ENCODE measurements around the gene MORC3. TPM values are rescaled to one million over a fixed set of nuclear protein-coding genes. Genes with fewer than 3 reads are reported as not detected.

MORC3 gene
- total RNA-seq, 1 experiment from 2014 or later: 22.1 TPM

DNA sequence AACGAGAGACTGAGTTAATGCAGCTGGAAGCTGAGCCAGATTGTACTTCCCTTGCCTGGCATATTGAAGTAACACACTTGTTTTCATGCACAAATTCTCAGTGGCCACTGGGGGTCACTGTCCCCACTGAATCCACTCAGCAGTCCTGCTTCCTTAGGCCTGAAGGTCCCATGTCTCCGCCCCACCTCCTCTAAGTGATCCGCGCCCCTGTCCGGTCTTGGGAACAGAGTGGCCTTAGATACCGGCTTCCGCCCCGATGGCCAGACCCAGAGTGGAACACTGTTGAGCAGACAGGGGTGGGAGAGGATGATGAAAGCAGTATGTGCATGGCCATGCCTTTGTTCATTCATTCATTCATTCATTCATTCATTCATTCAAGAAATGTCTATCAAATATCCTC lies 100.0 kb downstream of the MORC3 start:
- DNase-seq (ENCODE audit: extremely low read depth, low read depth): peak; percentile 72

- DNase-seq (ENCODE audit: extremely low read depth, low read depth): no peak
Measured at GRCh38 chr21:36420571-36421339, 100.8 kb downstream of the MORC3 start.

DNA sequence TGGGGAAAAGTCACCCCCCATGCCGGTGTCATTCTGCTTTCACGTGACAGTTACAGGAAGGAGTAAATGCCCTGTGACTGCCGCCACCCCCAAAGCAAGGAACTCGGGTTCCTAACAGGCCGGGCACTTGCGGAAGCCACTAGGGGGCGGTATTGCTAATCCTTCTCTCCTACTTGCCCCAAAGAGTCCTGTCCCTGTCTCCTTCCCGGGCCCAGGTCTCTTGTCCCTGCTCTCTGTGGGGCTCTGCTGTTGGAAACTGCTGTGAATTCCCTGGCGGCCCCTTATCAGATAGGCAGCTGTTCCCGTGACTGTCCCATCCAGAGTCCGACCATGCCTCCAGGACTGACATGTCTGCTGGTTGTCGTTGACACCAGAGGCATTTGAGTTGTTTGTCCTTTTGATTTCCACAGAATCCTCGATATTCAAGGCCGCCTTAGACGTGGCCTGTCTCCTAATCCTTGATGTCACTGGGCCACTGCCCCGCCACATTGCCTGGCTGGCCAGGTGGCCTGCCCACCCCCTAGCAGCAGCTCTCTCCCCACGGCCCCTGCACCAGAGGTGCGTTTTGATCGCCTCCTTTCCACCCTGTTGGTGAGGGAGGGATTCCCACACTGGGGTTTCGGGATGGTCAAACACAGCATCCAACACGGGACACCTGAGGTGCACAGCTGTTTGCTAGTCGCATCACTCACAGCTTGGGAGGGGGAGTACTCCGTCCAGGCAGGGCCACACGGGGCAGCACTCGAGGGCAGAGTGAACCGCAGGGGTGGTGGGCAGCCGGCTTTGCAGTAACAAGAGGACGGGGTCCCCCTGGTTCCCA lies 102.5 kb downstream of the MORC3 start:
- peak; percentile 47 for DNase-seq (ENCODE audit: extremely low read depth, low read depth)

- DNase-seq (ENCODE audit: extremely low read depth, low read depth): no peak
Measured at GRCh38 chr21:36423771-36424433, 103.9 kb downstream of the MORC3 start.

DNA sequence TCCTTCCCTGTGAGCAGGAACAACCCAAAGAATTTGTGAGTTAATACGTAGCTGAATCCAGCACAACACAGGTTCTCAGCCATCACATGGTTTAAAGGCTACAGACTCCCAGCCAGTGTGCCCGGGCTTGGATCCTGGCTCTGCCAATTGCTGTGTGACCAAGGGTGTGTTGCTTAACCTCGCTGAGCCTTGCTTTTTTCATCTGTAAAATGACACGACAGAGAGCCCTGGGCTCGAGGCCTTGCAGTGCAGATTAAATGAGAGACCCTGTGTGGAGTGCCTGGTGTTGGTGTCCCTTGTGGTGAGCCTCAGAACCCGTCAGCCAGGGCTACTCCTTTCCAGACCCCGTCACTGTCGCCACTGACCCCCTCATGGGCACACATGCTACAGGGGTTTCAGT lies 104.6 kb downstream of the MORC3 start:
- no peak for DNase-seq (ENCODE audit: extremely low read depth, low read depth)

- no peak for DNase-seq (ENCODE audit: extremely low read depth, low read depth)
Measured at GRCh38 chr21:36425286-36425685, 105.3 kb downstream of the MORC3 start.

Small RNA genes within 50 kb of the gene (small RNA-seq; reads per million reads assigned to genes)
- gene ATP5MFP1: 0 reads per million in 2 experiments

Other genes starting within 250 kb of the MORC3 start
- 9.5 and 11.2 TPM in 2 replicates for gene CBR3, start 185.1 kb upstream of the MORC3 start, total RNA-seq (2014; rRNA removed; shearing (Covaris generic))
- 6.7 and 7.4 TPM in 2 replicates for gene DOP1B, start 163.4 kb upstream of the MORC3 start, total RNA-seq (2014; rRNA removed; shearing (Covaris generic))
- 7.9 TPM in 2 replicates for gene CHAF1B, start 65.2 kb downstream of the MORC3 start, total RNA-seq (2014; rRNA removed; shearing (Covaris generic))
- gene CLDN14, start 159.9 kb downstream of the MORC3 start, total RNA-seq (2014; rRNA removed; shearing (Covaris generic)): not detected in 2 replicates

All from NCI-H460 (cell line).